Cardiac fibroblast (primary cell): Measurements from ENCODE around the gene MTMR3.
A peak's percentile ranks its signal among the peaks of the same experiment; 100 is the strongest.

Experiments
- DNase-seq, 2 donors: peaks; one replicate each; pipeline versions ENCODE4 v3.0.0 to v3.0.0-alpha.2; 2010; ENCODE audit warnings: low read depth in 2 of 2
- H3K4me3 ChIP-seq, 2 donors: replicated peaks in 1 of 2; 1 replicate in 1 of 2; 2 replicates in 1 of 2; pipeline ENCODE4 v1.5.1; 2011; ENCODE audit warnings: low read depth in 2 of 2, low read length in 2 of 2, mild to moderate bottlenecking in 2 of 2, moderate library complexity in 1 of 2
- CTCF ChIP-seq: IDR thresholded peaks from one replicate; pipeline ENCODE4 v1.5.1; 2011; ENCODE audit warnings: low read depth, mild to moderate bottlenecking, low read length, inconsistent platforms

MTMR3 gene

GRCh38 chr22:30045494-30045887 is 162.5 kb downstream of the MTMR3 start:
- H3K4me3 ChIP-seq: no peak overlapping the region
- no peak for TF ChIP-seq CTCF
- no peak for DNase-seq

GRCh38 chr22:30045901-30046715 is 163.1 kb downstream of the MTMR3 start:
- no peak for TF ChIP-seq CTCF
- no peak for DNase-seq
- no peak overlapping the region for H3K4me3 ChIP-seq

GRCh38 chr22:30046716-30047363 is 163.9 kb downstream of the MTMR3 start:
- no peak for TF ChIP-seq CTCF
- DNase-seq: no peak

DNA sequence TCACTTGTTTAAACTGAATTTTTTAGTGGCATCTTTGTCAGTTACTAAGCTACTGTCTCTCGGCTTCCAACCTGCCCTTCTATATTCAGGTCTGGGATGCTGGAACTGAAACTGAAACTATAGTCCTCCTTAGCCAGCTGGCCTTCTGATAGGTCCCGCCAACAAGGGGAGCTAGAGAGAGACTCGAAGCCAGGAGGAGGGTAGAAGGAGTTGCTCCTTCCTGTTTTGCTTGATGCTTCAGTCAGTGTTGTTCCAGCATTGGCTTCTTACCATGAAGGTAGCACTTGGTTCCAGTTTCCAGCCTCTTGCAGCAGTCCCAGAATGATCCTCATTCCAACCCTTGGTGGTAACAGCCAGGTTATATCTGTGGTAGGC is 164.4 kb downstream of the MTMR3 start:
- DNase-seq: peak; percentile 17 to 20
- H3K4me3 ChIP-seq: no peak overlapping the region
- no peak for TF ChIP-seq CTCF

More at GRCh38 chr22:30046716-30047363, 163.9 kb downstream of the MTMR3 start:
- H3K4me3 ChIP-seq: no peak overlapping the region

- no peak overlapping the region for H3K4me3 ChIP-seq
- TF ChIP-seq CTCF: no peak
- no peak for DNase-seq
Observed at GRCh38 chr22:30048681-30049080, 165.7 kb downstream of the MTMR3 start.

- no peak overlapping the region for H3K4me3 ChIP-seq
- DNase-seq: no peak
- no peak for TF ChIP-seq CTCF
Observed at GRCh38 chr22:30054067-30054763, 171.2 kb downstream of the MTMR3 start.
